Small intestine (tissue), 7 donors: Measurements from ENCODE around the gene ITGA2. TPM values are rescaled to one million over a fixed set of nuclear protein-coding genes. Genes with fewer than 3 reads are reported as not detected.

Source experiments
- DNase-seq, 2 donors: peaks; one replicate each; pipeline versions ENCODE4 v3.0.0 to v3.0.0-alpha.2; 2013
- FAIRE-seq: peaks from 2 replicates; lab custom pipeline; 2012; peaks lifted over from hg19 to GRCh38; lab: Jason Lieb, UNC
- H3K27ac ChIP-seq, 3 donors: one replicate each; pipeline ENCODE4 v1.5.1; 2013; ENCODE audit warnings: low read length in 2 of 3, mild to moderate bottlenecking in 2 of 3, control low read depth in 1 of 3, inconsistent platforms in 1 of 3, low read depth in 1 of 3, moderate library complexity in 1 of 3
- H3K27me3 ChIP-seq, 3 donors: one replicate each; pipeline ENCODE4 v1.6.1; 2013; ENCODE audit warnings: low read length in 3 of 3, inconsistent platforms in 1 of 3; ENCODE audit not compliant: control insufficient read depth in 3 of 3, insufficient read depth in 3 of 3
- H3K36me3 ChIP-seq, 3 donors: one replicate each; pipeline ENCODE4 v1.6.1; 2013; ENCODE audit warnings: low read length in 3 of 3, inconsistent platforms in 1 of 3, low read depth in 1 of 3, mild to moderate bottlenecking in 1 of 3, moderate library complexity in 1 of 3; ENCODE audit not compliant: control insufficient read depth in 3 of 3, insufficient read depth in 2 of 3
- H3K4me1 ChIP-seq, 3 donors: one replicate each; pipeline ENCODE4 v1.6.1; 2013; ENCODE audit warnings: low read length in 2 of 3, inconsistent platforms in 1 of 3, low read depth in 1 of 3, mild to moderate bottlenecking in 1 of 3, moderate library complexity in 1 of 3; ENCODE audit not compliant: control insufficient read depth in 3 of 3, insufficient read depth in 2 of 3
- H3K4me3 ChIP-seq, 3 donors: one replicate each; pipeline ENCODE4 v1.5.1; 2013; ENCODE audit warnings: low read length in 3 of 3, control low read depth in 1 of 3, inconsistent platforms in 1 of 3, low read depth in 1 of 3, mild to moderate bottlenecking in 1 of 3, moderate library complexity in 1 of 3
- H3K9me3 ChIP-seq, 2 donors: one replicate each; pipeline ENCODE4 v1.6.1; 2013; ENCODE audit warnings: low read depth in 1 of 2, low read length in 1 of 2; ENCODE audit not compliant: control insufficient read depth in 2 of 2, insufficient read depth in 1 of 2
- WGBS, 3 donors: extraction: QIAGEN DNeasy Blood & Tissue Kit; methylation state at CpG; one replicate each; pipeline ENCODE4 v1.1.7; 2013; 5-methylcytosine and 5-hydroxymethylcytosine counted together
- polyA plus RNA-seq, 4 donors: library from polyadenylated mRNA; stranded (reverse) in 3 of 4; unstranded in 1 of 4; fragments of 200-250 nt in 3 of 4; fragments of 120-200 nt in 1 of 4; gene quantifications; one replicate each; pipeline versions ENCODE4 v1.2.1 to v1.2.3, GENCODE V29; 2013
- donor health status: healthy with polysubstance abuse.
- donor health status: control.
- donor health status: control.
- donor health status: Bipolar disorder and iron deficiency.
- donor health status: healthy.

The ITGA2 gene
- polyA plus RNA-seq, 4 donors: 1.8 to 15.2 (median 5.9) TPM

DNA sequence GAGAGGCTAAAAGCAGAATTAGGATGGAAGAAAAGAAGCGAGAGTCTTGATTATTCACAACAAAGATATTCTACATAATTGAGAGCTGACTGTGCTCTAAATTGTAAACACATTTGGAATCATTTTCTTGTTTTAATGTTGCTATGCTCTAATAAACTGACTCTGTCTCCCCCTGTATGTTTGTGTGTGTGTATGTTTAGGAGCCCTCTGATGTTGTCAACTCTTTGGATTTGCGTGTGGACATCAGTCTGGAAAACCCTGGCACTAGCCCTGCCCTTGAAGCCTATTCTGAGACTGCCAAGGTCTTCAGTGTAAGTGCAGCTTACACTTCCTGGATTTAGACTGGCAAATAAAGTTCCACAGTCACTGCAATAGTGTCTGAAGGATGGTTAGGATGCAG is 82.6 kb downstream of the ITGA2 start:
- WGBS, 3 donors: 72 to 89% (median 88%) methylated on average over 2 of the region's 2 CpGs
- no peak for FAIRE-seq
- Histone ChIP-seq H3K4me3 (no peak overlapping the region), H3K36me3 (peaks cover 2 to 19% (median 5%) of the 10 kb centered on the region in 3 donors), H3K27ac (no peak overlapping the region), H3K9me3 (no peaks in the 10 kb centered on the region), H3K27me3 (no peaks in the 10 kb centered on the region), H3K4me1 (no peaks in the 10 kb centered on the region)
- DNase-seq: no peak

DNA sequence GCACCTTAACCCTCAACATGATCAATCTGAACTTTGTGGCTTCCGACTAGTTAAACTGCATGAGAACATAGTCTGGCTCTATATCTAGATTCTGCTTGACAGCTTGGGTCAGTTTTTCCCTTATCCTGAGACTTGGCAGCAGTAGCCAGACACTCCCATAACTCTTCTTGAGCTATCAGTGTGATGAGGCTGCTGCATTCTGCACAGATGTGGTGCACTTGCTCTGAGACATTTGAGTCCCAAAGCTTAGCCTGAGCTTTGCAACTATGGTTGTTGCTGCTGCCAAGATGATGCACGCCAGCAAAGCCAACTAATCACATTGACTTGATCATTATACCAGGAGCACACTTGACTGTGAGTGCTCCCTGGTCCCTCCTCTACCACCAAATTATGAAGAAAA is 84.2 kb downstream of the ITGA2 start:
- WGBS, 3 donors: 70 to 89% (median 84%) methylated on average over 2 of the region's 2 CpGs
- H3K36me3 ChIP-seq: peaks cover 2 to 23% (median 7%) of the 10 kb centered on the region in 3 donors
- no peak overlapping the region for H3K27ac ChIP-seq
- H3K27me3 ChIP-seq: no peaks in the 10 kb centered on the region
- no peak overlapping the region for H3K4me3 ChIP-seq
- no peaks in the 10 kb centered on the region for H3K4me1 ChIP-seq
- no peak for DNase-seq
- no peak for FAIRE-seq
- no peaks in the 10 kb centered on the region for H3K9me3 ChIP-seq

- peaks cover 0 to 27% (median 10%) of the 10 kb centered on the region in 3 donors for H3K36me3 ChIP-seq
- no peak overlapping the region for H3K4me3 ChIP-seq
- H3K27me3 ChIP-seq: no peaks in the 10 kb centered on the region
- WGBS, 3 donors: 89 to 93% (median 90%) methylated on average over 2 of the region's 2 CpGs
- DNase-seq (no peak), FAIRE-seq (no peak)
- no peaks in the 10 kb centered on the region for H3K4me1 ChIP-seq
- H3K27ac ChIP-seq: no peak overlapping the region
- H3K9me3 ChIP-seq: no peaks in the 10 kb centered on the region
Measured at GRCh38 chr5:53076014-53076583, 86.9 kb downstream of the ITGA2 start.

DNA sequence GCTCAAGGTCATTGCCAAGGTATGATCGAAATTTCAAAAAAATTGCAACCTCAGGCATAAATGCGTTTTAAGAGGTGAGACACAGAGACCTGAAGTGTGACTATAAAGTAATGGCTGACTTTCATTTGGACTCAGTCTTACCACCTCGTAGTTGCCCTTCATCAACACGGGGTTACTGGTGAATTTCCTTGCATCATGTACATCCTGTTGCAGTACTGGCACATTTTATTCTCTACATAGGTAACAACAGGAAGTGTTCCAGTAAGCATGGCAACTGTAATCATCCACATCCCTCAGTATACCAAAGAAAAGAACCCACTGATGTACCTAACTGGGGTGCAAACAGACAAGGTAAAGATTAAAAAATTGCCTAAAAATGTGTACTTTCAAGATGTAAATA is 91.1 kb downstream of the ITGA2 start:
- DNase-seq (no peak), FAIRE-seq (no peak)
- no peak overlapping the region for H3K27ac ChIP-seq
- no peaks in the 10 kb centered on the region for H3K27me3 ChIP-seq
- no peaks in the 10 kb centered on the region for H3K9me3 ChIP-seq
- H3K4me3 ChIP-seq: no peak overlapping the region
- WGBS, 3 donors: 81 to 90% (median 86%) methylated on average over 4 of the region's 4 CpGs
- peaks cover 6 to 27% (median 10%) of the 10 kb centered on the region in 3 donors for H3K36me3 ChIP-seq
- no peaks in the 10 kb centered on the region for H3K4me1 ChIP-seq

DNA sequence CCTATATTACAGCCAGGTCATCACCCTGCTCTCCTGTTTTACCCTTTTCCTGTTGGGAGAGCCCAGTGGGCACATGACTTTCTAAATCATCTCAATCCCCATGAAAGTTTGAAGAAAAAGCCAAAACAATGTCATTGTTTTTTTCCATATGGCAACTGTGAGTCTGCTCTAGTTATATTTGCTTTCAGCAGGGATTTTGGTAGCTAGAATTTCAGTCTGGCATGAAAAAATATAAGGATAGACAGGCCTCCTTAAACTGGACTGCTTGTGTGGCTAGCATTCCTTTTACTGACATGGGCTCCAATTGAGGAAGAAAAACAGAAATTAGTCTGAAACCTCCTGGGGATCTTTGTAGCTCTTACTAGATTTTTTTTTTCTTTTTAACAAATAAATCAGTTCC is 94.8 kb downstream of the ITGA2 start:
- Histone ChIP-seq H3K36me3 (peaks cover 10 to 13% (median 13%) of the 10 kb centered on the region in 3 donors), H3K4me3 (no peak overlapping the region), H3K9me3 (no peaks in the 10 kb centered on the region), H3K4me1 (no peaks in the 10 kb centered on the region), H3K27ac (no peak overlapping the region), H3K27me3 (no peaks in the 10 kb centered on the region)
- DNase-seq (no peak), FAIRE-seq (no peak)

DNA sequence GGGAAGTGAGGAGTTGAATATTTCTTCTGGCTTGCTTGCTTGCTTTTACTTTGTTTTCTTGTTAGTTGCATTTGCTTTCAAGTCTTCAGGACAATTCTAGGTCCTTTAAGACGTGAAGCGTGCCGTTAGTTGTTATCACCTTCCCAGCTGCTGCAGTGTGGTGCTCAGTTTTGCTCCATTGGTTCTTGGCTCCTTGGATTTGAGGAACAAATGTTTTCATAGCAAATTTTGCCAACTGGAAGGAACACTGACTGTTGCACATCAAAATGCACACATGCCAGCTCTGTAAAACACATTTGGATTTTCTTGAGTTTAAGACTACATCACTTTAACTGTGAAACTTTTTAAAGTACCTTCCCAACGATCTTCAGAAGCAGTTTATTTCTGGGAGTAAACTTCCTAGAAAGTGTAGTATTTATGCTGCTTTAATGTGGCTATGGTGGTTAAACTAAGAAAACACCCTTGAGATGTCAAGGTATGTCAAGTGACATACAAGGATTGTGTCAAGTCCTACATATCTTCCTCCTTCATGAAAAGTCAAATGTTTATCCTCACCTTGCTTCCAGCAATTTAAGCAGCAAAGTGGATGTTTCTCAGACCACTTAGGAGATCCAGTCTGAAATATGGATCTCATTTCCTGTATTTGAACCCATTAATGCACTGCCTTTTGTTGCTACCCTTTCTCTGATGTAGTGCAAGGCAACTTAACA is 95.5 kb downstream of the ITGA2 start:
- 78 to 86% (median 83%) methylated on average over 4 of the region's 4 CpGs for whole genome bisulfite sequencing, 3 donors
- no peaks in the 10 kb centered on the region for H3K27me3 ChIP-seq
- no peak overlapping the region for H3K27ac ChIP-seq
- peaks cover 10 to 13% (median 12%) of the 10 kb centered on the region in 3 donors for H3K36me3 ChIP-seq
- H3K9me3 ChIP-seq: no peaks in the 10 kb centered on the region
- H3K4me1 ChIP-seq: no peaks in the 10 kb centered on the region
- H3K4me3 ChIP-seq: no peak overlapping the region
- FAIRE-seq (no peak), DNase-seq (no peak)

DNA sequence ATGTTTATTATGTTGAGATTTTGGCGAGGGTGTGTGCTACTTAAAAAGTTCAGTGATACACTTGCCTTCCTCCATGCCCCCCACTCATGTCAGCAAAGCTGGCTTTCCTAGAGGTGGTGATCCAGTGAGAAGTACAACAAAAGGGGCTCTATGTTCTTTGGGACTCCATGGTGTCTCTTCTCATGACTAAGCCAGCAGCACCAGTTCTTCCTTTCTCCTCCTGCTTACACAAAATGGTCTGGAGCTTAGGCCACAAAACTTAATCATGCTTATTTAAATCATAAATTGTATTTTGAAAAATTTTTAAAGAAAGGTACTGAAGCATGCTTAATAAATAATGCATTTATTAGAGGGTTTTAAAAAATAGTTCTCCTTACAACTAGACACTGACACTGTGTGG is 98.0 kb downstream of the ITGA2 start:
- H3K4me1 ChIP-seq: no peaks in the 10 kb centered on the region
- H3K36me3 ChIP-seq: peaks cover 8 to 14% (median 13%) of the 10 kb centered on the region in 3 donors
- 84 to 95% (median 91%) methylated on average over 1 of the region's 1 CpG for WGBS, 3 donors
- no peak for FAIRE-seq
- H3K9me3 ChIP-seq: no peaks in the 10 kb centered on the region
- DNase-seq: no peak
- no peak overlapping the region for H3K27ac ChIP-seq
- no peak overlapping the region for H3K4me3 ChIP-seq
- no peaks in the 10 kb centered on the region for H3K27me3 ChIP-seq

GRCh38 chr5:53087621-53088121 is 98.5 kb downstream of the ITGA2 start:
- WGBS, 3 donors: 92 to 97% (median 96%) methylated on average over 1 of the region's 1 CpG
- Histone ChIP-seq H3K9me3 (no peaks in the 10 kb centered on the region), H3K4me1 (no peaks in the 10 kb centered on the region), H3K27ac (no peak overlapping the region), H3K4me3 (no peak overlapping the region), H3K27me3 (no peaks in the 10 kb centered on the region), H3K36me3 (peaks cover 8 to 14% (median 13%) of the 10 kb centered on the region in 3 donors)
- no peak for FAIRE-seq
- no peak for DNase-seq
